ENCODE results near the gene CXCL14.

The CXCL14 gene

DNA sequence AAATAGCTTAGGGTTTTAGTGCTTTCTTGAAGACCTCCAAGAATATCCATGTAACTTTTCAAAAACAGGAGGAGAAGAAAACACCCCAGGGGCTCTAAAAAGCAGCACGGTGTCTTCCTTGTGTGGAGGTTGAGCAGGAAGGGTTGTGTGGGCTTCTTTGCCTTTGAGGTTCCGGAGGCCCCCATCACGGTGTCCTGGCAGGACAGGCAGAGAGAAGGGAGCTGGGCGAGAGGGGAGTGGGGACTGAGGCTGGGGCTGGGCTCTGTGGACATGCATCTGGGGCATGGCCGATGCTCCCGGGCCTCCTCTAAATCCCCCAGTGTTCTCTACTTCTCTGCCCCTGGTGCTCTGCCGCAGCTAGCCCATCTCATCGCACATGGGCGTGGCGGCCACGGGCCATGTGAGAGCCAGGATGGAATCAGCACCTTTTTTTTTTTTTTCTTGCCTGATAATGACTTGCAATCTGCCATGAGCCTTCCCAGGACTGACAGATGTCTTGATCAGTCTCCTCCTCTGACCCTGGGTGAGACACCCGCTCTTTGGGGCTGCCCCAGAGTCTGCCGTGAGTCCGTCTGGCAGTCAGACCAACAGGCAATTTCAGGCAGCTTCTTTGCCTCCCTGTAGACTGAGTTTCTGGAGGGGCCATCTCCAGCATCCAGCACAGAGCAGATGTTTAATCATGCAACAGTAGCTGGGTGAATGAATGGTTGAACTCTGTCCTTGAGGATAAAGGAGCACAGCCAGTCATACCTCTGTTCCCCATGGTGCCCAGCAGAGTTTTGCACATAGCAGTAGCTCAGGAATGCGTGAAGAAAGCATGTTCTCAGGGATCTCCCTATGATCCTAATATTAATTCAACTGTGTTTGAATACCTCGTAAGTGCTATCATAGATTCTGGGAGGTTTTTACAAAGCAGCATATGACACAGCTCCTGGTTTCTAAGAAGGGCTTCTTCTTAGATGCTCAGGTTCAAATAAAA, 12.1 kb downstream of the CXCL14 start:
- DNase-seq = no peak

DNA sequence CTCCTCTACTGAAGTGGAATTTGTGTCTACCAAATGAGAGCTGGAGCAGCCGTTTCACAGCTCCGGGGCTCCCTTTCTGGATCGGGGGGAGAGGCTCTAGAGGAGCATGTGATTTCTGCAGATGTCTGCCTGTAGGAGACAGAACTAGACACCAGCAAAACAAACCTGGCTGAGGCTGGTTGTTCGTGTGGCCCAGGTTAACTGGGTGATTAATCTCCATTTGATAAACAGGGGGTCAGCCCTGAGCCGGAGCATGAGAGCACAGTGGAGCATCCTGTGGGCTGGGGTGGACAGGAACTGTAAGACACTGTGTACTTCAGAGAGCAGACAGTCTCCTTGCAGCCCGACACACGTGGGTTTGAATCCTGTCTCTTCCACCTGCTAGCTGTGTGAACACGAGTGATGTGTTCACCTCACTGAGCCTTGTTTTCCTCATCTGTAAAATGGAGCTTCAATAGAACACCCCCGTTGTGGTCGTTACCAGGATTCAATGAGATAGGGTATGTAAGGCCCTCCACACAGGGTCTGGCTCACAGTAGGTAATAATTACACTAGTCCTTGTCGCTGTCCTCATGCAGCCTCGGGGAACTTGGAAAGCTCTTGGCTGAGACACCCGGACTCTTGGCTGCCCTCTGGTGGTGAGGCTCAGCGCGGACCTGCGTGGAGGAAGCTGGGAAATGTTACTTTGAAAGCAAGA, 12.9 kb downstream of the CXCL14 start:
- DNase-seq = peak; percentile 41 to 90

GRCh38 chr5:135565266-135565665, 13.5 kb downstream of the CXCL14 start:
- no peak for DNase-seq

GRCh38 chr5:135564331-135564730, 14.5 kb downstream of the CXCL14 start:
- no peak for DNase-seq

- peak in 1 of 2 donors; percentile 39 for DNase-seq
Measured at GRCh38 chr5:135561266-135561665, 17.5 kb downstream of the CXCL14 start.

DNA sequence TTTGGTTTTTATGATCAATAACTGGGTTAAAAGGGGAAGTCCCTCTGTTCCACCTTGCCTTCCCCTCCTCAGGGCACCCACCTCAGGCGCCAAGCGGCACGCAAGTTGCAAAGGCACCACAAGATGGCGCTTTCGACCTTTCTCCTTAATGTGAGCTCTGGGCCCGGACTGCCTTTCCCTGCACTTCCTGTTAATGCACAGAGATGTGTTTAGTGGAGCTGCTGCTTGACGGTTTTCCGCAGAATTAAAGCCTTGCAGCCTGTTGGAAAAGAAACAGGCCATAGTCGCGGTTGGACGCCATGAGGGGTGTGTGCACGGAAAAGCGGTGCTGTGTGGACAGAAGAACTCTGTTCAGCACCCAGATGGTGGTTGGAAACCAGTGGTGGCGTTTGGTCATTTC, 17.9 kb downstream of the CXCL14 start:
- DNase-seq = peak; percentile 76 to 95

DNA sequence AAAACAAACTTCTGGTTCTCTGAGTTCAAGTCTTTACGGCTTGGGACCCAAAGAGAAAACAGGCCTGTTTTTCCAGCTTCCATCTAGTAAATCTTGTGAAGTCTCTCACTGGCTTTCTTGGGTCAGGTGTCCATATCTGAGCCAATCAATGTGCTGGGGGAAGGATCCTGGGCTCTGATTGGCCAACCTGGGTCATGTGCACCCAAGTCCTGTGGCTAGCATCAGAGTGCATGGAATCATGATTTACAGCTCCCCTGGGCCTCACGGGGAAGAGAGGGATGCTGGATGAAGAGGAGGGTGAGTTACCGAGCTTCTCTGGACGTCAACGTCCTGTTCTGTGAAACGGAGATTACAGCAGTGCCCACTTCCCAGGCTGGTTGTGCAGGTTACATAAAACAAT, 19.4 kb downstream of the CXCL14 start:
- peak in 1 of 2 donors; percentile 16 for DNase-seq

- DNase-seq = no peak
Measured at GRCh38 chr5:135557076-135557838, 21.5 kb downstream of the CXCL14 start.

- DNase-seq = peak in 1 of 2 donors; percentile 61
Measured at GRCh38 chr5:135556620-135557019, 22.2 kb downstream of the CXCL14 start.

- no peak for DNase-seq
Measured at GRCh38 chr5:135555530-135555929, 23.3 kb downstream of the CXCL14 start.

- no peak for DNase-seq
Measured at GRCh38 chr5:135553688-135554462, 24.9 kb downstream of the CXCL14 start.

DNA sequence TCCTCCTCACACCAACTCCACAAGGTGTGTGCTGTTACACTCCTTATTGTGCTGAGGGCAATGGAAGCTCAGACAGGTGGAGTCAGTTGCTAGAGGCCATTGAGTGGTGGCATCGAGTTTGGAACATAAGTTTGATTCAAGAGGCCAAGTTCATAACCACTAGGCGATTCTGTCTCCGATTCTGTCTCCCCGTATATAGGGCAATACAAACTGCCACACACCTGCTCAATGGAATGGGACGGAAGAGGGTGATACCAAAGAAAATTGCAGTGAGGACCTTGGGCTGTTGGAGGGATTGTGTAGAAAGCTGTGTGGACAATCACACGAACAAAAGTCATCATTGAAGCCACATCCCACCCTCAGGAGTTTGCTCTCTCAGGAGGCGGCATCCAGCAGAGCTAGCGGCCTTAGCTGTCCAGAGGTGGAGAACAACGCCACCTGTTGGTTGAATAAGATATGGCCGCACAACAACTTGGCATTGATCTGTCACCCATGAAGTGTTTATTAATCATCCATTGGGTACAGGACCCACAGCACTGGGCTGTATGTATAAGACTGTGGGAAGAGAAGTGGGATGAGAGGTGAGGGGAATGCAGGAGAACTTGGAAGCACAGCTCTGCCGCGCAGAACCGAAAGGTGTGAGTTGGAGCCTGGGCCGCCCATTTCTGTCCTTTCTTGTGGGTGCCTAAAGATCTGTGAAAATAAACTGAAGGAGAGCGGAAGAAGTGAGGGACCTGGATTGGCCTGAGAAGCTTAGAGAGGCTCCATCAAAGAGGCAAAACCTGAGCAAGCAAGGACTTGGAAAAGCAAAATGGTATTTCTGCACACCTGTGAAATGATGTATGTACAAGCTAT, 27.0 kb downstream of the CXCL14 start:
- DNase-seq = peak; percentile 60 to 93

- no peak for DNase-seq
Measured at GRCh38 chr5:135549413-135549812, 29.4 kb downstream of the CXCL14 start.

GRCh38 chr5:135547590-135548254, 31.1 kb downstream of the CXCL14 start:
- no peak for DNase-seq

GRCh38 chr5:135546912-135547311, 31.9 kb downstream of the CXCL14 start:
- no peak for DNase-seq

DNA sequence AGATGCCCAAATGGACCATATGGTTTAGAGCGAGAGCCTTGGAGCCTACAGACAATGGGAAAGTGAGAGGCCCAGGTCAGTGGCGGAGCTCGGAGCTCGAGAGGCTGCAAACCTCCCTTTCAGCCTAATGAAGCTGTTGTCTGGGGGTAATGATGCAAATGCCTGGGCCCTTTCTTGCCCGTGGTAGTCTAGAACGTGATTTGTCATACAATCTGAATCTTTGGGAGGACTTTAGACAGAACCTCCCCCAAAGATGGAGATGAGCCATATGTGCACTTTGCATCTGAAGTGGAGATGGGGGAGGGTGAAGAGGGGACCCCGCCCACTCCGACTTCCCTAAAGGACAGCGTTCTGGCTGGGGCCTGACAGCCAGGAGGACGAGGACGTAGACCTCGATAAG, 32.7 kb downstream of the CXCL14 start:
- no peak for DNase-seq

- no peak for DNase-seq
Measured at GRCh38 chr5:135545099-135545498, 33.7 kb downstream of the CXCL14 start.

DNA sequence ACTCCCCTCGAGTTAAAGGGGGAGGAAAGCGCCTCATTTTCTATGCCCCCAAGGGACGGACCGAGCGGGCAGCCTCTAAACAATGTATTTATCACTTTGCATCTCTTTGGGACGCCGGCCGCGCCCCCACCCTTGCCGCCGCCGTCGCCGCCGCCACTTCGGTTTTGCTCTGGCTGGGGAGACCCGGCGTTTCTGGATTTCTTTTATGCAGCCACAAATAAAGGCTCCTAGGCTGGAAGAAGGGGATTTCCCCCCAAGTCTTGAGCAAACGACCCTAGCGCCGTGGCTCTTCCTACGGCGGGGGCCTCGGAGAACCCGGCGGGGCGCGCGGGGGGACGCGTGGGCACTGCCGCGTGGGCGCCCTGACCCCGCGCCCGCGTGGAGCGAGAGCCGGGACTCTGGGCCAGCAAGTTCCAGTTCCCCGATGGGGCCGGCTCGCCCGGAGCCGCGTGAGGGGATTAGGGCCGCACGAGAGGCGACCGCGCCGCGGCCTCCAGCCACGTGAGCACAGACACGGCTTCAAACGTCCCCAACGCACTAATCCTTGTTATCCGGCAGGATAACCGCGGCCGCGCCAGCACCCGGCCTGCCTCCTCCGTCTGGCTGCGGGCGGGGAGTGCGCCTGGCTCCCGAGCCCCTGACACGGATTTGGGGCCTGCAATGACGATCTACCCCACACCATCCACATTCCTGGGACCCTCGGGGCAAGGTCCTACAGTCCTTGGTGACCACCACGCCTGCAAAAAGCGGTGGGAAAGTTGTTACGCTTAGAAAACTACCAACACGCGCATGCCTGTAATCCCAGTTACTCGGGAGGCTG, 35.1 kb downstream of the CXCL14 start:
- DNase-seq = peak; percentile 35 to 48

GRCh38 chr5:135543001-135543484, 35.7 kb downstream of the CXCL14 start:
- DNase-seq = no peak
